Calu3 (cell line): ENCODE measurements around the gene EN2. TPM values are rescaled to one million over a fixed set of nuclear protein-coding genes. Genes with fewer than 3 reads are reported as not detected.

Experiments used
- BruUV-seq: library from RNA; stranded (reverse); fragments of 400-500 nt; replicated peaks from 2 replicates; lab custom pipeline; 2021; lab: Mats Ljungman, UMichigan
- CTCF ChIA-PET: fragments of 300-600 bp; sonication (Branson Sonifier 250); formaldehyde crosslinking; loops from one replicate; lab custom pipeline; 2022; ENCODE audit warnings: antibody characterized with exemption; lab: Charles Lee
- DNase-seq: peaks from one replicate; pipeline ENCODE4 v3.0.0; 2022
- H3K27ac Mint-ChIP-seq: one replicate; pipeline ENCODE4 v1.8.0; 2022; ENCODE audit warnings: mixed read lengths; ENCODE audit not compliant: unreplicated experiment
- H3K27me3 Mint-ChIP-seq: one replicate; pipeline ENCODE4 v1.8.0; 2022; ENCODE audit warnings: mixed read lengths; ENCODE audit not compliant: unreplicated experiment
- H3K36me3 Mint-ChIP-seq: one replicate; pipeline ENCODE4 v1.8.0; 2022; ENCODE audit warnings: mild to moderate bottlenecking, moderate library complexity, mixed read lengths; ENCODE audit not compliant: insufficient read depth, unreplicated experiment
- H3K4me1 Mint-ChIP-seq: one replicate; pipeline ENCODE4 v1.8.0; 2022; ENCODE audit warnings: mild to moderate bottlenecking, low read depth, mixed read lengths; ENCODE audit not compliant: unreplicated experiment
- H3K4me3 Mint-ChIP-seq: one replicate; pipeline ENCODE4 v1.8.0; 2022; ENCODE audit warnings: mild to moderate bottlenecking, low read depth, moderate library complexity, mixed read lengths; ENCODE audit not compliant: unreplicated experiment
- H3K9me3 Mint-ChIP-seq: one replicate; pipeline ENCODE4 v1.8.0; 2022; ENCODE audit warnings: low read depth, mixed read lengths; ENCODE audit not compliant: unreplicated experiment
- intact Hi-C: fragments of 100-400 bp; cut with micrococcal nuclease; formaldehyde crosslinking; loops from one replicate; pipeline ENCODE4 v1.10.0; 2022; ENCODE audit not compliant: unreplicated experiment
- total RNA-seq: library from RNA; stranded (reverse); gene quantifications from 2 replicates; pipeline ENCODE4 v1.2.3, GENCODE V29; 2022
- TF ChIP-seq, protein P1 (sequence below): fragments of 200-600 bp; IDR thresholded peaks from one replicate; pipeline ENCODE4 v1.8.0; 2022; ENCODE audit warnings: antibody characterized with exemption; ENCODE audit not compliant: unreplicated experiment

EN2 gene
- total RNA-seq, 1 experiment from 2014 or later: 3.2 TPM

DNA sequence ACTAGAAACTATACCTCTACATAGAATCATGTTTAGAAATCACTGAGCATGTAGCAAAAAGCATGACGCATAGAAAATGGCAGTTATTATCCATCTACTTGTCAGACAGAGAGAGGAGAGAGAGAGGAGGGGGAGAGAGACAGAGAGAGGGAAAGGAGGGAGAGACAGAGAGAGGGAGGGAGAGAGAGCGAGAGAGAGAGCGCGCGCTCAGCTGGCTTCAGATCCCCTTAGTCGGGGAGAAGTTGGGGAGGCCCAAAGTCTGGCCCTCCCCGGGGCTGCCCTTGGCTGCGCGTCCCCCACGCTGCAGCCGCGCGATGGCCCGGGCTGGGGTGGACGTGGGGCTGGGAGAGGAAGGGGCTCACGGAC, 51.4 kb downstream of the EN2 start:
- TF ChIP-seq, protein P1, sequence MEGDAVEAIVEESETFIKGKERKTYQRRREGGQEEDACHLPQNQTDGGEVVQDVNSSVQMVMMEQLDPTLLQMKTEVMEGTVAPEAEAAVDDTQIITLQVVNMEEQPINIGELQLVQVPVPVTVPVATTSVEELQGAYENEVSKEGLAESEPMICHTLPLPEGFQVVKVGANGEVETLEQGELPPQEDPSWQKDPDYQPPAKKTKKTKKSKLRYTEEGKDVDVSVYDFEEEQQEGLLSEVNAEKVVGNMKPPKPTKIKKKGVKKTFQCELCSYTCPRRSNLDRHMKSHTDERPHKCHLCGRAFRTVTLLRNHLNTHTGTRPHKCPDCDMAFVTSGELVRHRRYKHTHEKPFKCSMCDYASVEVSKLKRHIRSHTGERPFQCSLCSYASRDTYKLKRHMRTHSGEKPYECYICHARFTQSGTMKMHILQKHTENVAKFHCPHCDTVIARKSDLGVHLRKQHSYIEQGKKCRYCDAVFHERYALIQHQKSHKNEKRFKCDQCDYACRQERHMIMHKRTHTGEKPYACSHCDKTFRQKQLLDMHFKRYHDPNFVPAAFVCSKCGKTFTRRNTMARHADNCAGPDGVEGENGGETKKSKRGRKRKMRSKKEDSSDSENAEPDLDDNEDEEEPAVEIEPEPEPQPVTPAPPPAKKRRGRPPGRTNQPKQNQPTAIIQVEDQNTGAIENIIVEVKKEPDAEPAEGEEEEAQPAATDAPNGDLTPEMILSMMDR: no peak
- Mint-ChIP-seq H3K27ac (no peak overlapping the region), H3K27me3 (peaks cover 82% of the 10 kb centered on the region), H3K4me1 (no peaks in the 10 kb centered on the region), H3K36me3 (no peaks in the 10 kb centered on the region), H3K4me3 (no peak overlapping the region), H3K9me3 (no peaks in the 10 kb centered on the region)
- DNase-seq: no peak
- BruUV-seq: no TSS peak
- CTCF ChIA-PET: no interaction called here
- intact Hi-C loops: no loop called here

DNA sequence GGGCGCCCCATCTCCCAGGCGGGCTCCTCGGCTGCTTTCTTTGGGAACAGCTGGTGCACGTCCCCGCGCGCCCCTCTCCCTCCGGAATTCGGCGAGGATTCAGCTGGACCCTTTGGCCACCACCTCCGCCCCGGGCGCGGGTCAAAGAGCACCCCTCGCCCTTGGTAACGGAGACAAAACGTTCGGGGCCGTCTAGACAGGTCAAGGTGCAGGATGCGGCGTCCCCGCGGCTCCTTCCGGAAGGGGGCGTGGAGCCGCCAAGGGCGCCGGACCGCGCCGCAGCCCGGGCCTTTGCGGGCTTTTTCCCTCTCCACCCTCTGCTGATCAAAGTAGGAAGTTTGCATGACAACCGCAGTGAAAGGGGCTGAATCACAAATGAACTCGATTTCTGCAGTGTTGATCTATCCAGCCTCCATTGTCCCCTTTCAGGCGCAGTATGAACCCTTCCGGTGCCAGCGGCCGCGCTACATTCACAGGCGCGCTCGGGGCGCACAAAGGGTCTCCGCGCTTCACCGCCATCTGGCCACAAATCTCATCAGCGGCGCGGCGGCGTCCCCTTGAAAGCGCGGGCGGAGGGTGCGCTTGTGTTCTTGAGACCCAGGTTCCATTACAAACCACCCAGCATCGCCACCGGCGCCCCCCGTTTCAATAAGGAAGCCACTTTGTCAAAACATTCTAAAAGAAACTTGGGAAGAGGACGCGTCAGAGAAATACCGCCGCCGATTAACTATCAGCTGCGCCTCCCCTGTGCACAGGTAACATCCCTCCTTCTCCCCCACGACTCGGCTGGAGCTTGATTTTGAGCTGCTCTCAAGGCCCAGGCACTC, 52.0 kb downstream of the EN2 start:
- TF ChIP-seq, protein P1: no peak
- Mint-ChIP-seq H3K4me1 (no peaks in the 10 kb centered on the region), H3K9me3 (no peaks in the 10 kb centered on the region), H3K4me3 (no peak overlapping the region), H3K36me3 (no peaks in the 10 kb centered on the region), H3K27ac (no peak overlapping the region), H3K27me3 (peaks cover 82% of the 10 kb centered on the region)
- DNase-seq: no peak
- BruUV-seq: no TSS peak
- CTCF ChIA-PET: no interaction called here
- intact Hi-C loops: no loop called here

DNA sequence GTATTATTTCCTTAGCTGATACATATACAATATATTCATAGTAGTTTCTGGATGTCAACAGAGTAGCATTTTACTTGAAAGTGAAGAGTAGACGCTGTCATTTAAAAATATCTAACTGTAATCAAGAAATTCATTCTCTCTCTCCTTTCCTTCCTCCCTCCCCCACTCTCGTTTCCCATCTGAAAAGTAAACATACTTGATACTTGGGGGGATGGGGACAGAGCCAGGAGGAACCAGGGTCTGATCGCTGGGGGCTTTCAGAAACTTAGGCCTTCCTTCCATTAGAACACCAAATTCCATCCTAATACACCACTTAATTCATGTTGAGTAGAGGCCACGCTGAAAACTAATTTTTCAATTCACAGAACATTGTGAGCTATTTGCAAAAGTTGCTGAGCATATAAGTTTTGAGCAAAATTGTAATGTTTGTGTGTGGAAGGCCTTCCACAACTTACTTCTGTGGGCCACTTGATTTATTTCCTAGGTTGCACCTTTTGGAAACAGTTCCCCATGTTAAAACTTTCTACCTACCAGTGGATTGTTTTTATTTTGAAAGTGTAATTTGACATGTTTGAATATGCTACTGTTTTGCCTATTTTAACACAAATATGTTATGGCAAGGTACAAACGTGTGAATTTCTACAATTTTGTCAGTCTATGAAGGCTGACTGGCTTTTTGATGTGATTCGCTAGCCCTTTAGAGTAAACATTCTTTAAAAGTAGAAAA, 53.2 kb downstream of the EN2 start:
- Mint-ChIP-seq H3K27ac (no peak overlapping the region), H3K4me1 (no peaks in the 10 kb centered on the region), H3K36me3 (no peaks in the 10 kb centered on the region), H3K9me3 (no peaks in the 10 kb centered on the region), H3K27me3 (peaks cover 82% of the 10 kb centered on the region), H3K4me3 (no peak overlapping the region)
- TF ChIP-seq, protein P1: no peak
- intact Hi-C loops: no loop called here
- no TSS peak for BruUV-seq
- no peak for DNase-seq
- CTCF ChIA-PET: interaction anchor here (0.5 kb wide), 1 partner anchor 101 kb away, joined by 5 read pairs; no protein-coding TSS in a partner anchor

DNA sequence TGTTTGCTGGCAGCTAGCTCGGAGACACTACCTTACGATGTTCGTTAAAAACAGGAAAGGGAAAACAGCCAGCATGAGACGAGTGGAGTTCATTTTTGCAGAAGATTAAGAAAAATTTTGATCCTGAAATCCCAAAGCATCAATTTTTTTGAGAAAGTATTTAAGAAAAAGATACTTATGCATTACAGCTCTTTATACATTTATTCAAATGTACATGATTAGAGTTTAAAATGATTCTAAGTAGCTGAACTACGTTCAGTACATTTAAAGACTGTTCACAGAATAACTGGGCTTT, 53.7 kb downstream of the EN2 start:
- no peak overlapping the region for H3K4me3 Mint-ChIP-seq
- no peak for DNase-seq
- CTCF ChIA-PET: interaction anchor here (0.5 kb wide), 1 partner anchor 101 kb away, joined by 5 read pairs; no protein-coding TSS in a partner anchor
- no peaks in the 10 kb centered on the region for H3K9me3 Mint-ChIP-seq
- no peak overlapping the region for H3K27ac Mint-ChIP-seq
- H3K36me3 Mint-ChIP-seq: no peaks in the 10 kb centered on the region
- intact Hi-C loops: no loop called here
- no peaks in the 10 kb centered on the region for H3K4me1 Mint-ChIP-seq
- peaks cover 82% of the 10 kb centered on the region for H3K27me3 Mint-ChIP-seq
- TF ChIP-seq, protein P1: no peak
- no TSS peak for BruUV-seq
